ENCODE measurements around the gene LAPTM5.

DNA sequence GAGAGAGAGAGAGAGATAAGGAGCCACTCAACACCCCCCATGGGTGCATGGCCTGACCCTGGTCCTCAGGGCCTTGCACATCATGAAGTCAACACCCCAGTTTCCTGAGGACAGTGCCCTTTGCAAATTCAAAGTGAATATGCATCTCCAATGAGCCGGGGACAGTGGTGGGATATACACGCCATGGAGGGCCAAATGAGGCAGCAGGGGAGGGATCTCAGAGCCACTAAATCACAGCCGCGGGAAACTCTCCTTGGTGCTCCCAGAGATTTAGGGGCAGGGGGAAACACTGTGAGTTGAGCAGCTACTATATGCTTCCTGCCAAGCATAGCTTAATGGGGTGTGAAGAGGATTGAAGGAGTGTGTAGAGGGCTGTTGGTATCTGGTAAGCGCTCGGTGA, 69.7 kb downstream of the LAPTM5 start:
- TF ChIP-seq, protein P1, sequence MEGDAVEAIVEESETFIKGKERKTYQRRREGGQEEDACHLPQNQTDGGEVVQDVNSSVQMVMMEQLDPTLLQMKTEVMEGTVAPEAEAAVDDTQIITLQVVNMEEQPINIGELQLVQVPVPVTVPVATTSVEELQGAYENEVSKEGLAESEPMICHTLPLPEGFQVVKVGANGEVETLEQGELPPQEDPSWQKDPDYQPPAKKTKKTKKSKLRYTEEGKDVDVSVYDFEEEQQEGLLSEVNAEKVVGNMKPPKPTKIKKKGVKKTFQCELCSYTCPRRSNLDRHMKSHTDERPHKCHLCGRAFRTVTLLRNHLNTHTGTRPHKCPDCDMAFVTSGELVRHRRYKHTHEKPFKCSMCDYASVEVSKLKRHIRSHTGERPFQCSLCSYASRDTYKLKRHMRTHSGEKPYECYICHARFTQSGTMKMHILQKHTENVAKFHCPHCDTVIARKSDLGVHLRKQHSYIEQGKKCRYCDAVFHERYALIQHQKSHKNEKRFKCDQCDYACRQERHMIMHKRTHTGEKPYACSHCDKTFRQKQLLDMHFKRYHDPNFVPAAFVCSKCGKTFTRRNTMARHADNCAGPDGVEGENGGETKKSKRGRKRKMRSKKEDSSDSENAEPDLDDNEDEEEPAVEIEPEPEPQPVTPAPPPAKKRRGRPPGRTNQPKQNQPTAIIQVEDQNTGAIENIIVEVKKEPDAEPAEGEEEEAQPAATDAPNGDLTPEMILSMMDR (IDR thresholded peaks at IDR 0.05 in 4 of 5, conservative IDR thresholded peaks at IDR 0.05 in 1 of 5) = no peak
- no peak for TF ChIP-seq POLR2A (IDR thresholded peaks at IDR 0.05)

Measured in gastrocnemius medialis (tissue), 4 donors.